Stimulated activated CD4-positive, alpha-beta T cell treated with anti-CD3 and anti-CD28 coated beads, TNF-alpha, amount 100 ng/mL, for 1 hour (primary cell): Measurements from ENCODE around the gene MORN3.
A peak's percentile ranks its signal among the peaks of the same experiment; 100 is the strongest.
"Not testable (repeated sequence)": the region's sequence is repeated elsewhere in the genome, so short reads cannot be mapped to it uniquely, and the experiment has no call there.

Source experiments
- DNase-seq, 3 donors: peaks; one replicate each; pipeline ENCODE4 v3.0.0-alpha.2; 2020; ENCODE audit warnings: low read depth in 3 of 3, low spot score in 1 of 3

The MORN3 gene

DNA sequence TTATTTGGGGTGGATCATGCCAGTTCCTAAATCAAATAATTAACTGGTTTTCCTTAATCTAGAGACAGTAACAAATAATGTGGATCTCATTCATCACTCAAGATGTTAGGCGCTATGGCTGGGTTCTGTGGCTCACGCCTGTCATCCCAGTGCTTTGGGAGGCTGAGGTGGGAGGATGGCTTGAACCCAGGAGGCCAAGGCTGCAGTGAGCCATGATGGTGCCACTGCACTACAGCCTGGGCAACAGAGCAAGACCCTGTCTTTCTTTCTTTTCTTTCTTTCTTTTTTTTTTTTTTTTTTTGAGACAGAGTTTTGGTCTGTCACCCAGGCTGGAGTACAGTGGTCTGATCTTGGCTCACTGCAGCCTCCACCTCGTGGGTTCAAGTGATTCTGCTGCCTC, 23.3 kb upstream of the MORN3 start:
- DNase-seq, result not testable (repeated sequence)

DNA sequence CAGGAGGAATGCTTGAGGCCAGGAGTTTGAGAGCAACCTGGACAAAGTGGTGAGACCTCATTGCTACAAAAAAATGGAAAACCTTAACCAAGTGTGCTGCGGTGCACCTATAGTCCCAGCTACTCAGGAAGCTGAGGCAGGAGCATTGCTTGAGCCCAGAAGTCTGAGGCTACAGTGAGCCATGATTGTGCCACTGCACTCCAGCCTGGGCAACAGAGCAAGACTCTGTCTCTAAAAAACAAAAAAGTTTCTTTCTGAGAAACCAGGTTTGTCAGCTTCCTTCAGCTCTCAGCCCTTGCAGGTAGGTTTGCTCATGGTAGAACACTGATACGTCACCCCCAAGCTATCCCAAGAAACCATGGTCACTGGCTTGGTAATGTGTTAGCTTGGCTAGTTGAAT, 20.0 kb upstream of the MORN3 start:
- DNase-seq, result no peak

GRCh38 chr12:121688966-121689365, 19.5 kb upstream of the MORN3 start:
- no peak for DNase-seq

DNA sequence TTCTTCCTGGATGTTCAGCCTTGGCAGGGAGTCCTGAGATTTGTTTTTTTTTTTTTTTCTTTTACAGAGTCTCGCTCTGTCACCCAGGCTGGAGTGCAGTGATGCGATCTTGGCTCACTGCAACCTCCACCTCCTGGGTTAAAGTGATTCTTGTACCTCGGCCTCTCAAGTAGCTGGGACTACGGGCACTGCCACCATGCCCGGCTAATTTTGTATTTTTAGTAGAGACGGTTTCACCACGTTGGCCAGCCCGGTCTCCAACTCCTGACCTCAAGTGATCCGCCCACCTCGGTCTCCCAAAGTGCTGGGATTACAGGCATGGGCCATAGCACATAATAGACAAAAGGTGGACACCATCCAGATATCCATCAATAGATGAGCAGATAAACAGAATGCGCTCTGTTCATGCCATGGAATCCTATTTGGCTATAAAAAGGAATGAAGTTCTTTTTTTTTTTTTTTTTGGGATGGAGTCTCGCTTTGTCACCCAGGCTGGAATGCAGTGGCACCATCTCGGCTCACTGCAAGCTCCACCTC, 10.3 kb upstream of the MORN3 start:
- DNase-seq, result not testable (repeated sequence)

GRCh38 chr12:121678716-121679300, 9.4 kb upstream of the MORN3 start:
- no peak for DNase-seq

DNA sequence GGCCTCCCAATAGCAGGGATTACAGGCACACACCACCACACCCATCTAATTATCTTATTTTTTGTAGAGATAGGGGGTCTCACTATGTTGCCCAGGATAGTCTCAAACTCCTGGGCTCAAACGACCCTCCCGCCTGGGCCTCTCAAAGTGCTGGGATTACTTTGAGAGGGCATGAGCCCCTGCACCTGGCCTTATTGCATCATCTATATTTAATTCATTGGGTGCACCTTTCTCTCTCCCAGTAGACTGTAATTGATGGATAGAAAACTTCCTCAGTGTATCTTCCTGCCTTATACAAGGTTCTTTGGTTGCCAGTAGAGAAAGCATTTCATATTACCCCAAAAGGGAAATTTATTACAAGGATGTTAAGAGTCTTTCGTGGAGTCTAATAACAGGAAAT, 8.9 kb upstream of the MORN3 start:
- DNase-seq, result no peak

GRCh38 chr12:121676190-121676589, 6.7 kb upstream of the MORN3 start:
- no peak for DNase-seq

DNA sequence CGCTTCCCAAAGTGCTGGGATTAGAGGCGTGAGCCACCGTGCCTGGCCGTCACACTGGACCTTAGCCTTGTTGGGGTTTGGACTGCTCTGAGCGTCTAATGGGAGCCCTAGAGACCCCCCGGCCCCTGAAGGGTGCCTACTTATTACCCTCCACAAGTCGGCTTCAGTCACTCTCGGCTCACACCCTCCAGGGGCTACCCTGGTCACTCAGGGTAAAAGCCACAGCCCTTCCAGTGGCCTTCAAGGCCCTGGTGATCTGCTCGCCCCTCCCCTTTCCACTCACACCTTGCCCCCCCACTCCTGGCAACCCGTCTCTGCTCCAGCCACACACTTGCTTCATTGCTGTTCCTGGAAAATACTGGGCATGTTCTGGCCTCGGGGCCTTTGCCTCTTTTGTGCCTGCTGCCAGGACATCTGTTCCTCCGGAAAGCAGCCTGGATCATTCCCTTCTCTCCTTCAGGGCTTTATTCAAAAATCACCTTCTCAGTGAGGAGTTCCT, 3.6 kb upstream of the MORN3 start:
- no peak for DNase-seq

- peak in 1 of 3 donors; percentile 40 for DNase-seq
These were observed 519 bp downstream of the MORN3 start for GRCh38 chr12:121668750-121669520.

- DNase-seq, result not testable (repeated sequence)
These were observed 2.6 kb downstream of the MORN3 start for GRCh38 chr12:121666829-121667228.

DNA sequence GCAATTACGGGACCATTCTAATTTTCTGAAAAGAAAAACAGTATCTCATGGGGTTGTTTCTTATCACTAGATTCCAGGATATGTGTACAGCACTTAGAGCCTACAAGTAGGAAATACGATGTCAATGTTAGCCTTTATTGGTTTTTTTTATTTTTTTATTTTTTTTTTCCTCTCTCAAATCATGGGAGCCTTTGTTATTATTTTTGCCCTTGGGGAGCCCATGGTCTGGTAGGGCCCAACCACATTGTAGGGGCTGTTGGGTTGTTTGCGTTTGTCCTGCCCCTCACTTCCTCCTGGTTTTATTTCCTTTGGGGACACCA, 5.9 kb downstream of the MORN3 start:
- DNase-seq, result no peak

- DNase-seq, result not testable (repeated sequence)
These were observed 7.9 kb downstream of the MORN3 start for GRCh38 chr12:121661353-121662105.

GRCh38 chr12:121657305-121658008, 12.0 kb downstream of the MORN3 start:
- no peak for DNase-seq

DNA sequence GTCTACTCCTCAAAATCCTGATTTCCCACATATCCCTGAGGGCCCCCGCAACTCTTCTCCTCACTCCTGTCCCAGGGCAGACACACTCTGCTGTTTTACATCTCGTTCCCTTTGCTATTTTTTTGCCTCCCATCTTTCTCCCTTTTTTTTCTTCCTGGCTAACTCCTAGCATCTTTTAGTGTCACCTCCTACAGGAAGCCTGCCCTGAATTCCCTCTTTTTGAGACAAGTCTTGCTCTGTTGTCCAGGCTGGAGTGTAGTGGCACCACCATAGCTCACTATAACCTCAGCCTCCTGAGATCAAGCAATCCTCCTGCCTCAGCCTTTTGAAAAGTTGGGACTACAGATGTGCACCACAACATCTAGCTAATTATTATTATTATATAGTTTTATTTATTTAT, 13.3 kb downstream of the MORN3 start:
- DNase-seq, result no peak

GRCh38 chr12:121653999-121654398, 15.5 kb downstream of the MORN3 start:
- DNase-seq, result no peak

DNA sequence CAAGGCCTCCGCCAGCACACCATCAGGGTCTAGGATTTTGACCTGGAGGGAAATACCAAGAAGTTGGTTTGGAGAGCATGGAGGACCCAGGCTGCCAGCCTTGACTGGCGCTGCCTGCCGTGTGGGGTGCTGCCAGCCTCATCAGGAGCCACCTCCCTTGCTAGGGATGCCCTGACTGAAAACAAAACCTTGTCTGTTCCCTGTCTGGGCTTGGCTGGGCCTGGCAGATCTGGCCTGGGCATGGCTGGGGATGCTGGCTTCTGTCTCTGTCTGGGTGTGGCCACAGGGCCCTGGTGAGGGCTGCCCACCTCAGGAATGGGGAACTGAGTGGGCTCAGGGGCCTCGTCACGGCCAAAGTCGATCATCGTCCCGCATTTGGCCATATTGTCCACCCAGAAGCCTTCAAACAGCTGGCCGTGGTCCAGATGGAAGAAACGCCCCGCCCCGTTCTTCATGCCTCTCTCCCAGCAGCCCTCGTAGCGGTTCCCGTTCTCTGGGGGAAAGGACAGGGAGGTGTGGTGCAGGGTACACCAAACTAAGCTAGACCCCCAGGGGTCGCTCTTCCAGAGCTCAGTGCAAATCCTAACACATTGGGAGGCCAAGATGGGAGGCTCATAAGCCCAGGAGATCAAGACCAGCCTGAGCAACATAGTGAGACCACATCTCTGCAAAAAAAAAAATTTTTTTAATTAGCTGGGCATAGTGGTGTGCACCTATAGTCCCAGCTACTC, 16.5 kb downstream of the MORN3 start:
- no peak for DNase-seq

GRCh38 chr12:121651320-121651719, 18.1 kb downstream of the MORN3 start:
- DNase-seq, result no peak

DNA sequence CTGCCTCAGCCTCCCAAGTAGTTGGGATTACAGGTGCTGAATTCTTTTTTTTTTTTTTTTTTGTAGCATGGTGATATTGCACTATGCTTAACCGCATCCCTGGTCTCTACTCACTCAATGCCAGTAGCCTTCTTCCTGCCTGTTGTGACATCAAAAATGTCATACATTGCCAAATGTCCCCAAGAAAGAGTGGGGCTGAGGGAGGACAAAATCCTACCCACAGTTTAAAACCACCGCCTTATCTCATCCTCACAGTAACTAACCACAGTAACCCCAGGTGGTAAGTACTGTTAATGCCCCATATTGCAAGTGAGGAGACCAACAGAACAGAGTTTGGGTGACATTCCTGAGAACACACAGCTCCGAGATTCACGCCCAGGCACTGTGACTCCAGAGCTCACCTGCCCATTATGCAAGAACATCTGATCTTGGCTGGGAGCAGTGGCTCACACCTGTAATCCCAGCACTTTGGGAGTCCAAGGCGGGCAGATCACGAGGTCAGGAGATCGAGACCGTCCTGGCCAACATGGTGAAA, 19.6 kb downstream of the MORN3 start:
- DNase-seq, result no peak

DNA sequence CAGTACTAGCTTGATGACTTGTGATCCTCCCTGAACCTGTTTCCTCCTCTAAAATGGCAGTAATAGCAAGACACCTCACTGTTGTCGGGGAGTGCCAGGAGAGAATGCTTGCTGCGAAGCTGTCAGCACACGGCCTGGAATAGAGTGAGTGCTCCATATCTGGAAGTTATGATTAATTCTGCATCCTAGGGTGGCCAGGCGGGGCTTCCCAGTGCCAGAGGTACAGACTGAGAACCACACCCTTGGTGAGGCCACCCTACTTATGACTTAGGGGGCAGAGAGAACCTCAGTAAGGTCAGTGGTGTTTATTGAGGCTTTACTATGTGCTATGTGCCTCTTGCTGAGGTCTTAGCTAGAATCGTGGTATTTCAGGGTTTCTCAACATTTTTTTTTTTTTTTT, 20.1 kb downstream of the MORN3 start:
- no peak for DNase-seq

DNA sequence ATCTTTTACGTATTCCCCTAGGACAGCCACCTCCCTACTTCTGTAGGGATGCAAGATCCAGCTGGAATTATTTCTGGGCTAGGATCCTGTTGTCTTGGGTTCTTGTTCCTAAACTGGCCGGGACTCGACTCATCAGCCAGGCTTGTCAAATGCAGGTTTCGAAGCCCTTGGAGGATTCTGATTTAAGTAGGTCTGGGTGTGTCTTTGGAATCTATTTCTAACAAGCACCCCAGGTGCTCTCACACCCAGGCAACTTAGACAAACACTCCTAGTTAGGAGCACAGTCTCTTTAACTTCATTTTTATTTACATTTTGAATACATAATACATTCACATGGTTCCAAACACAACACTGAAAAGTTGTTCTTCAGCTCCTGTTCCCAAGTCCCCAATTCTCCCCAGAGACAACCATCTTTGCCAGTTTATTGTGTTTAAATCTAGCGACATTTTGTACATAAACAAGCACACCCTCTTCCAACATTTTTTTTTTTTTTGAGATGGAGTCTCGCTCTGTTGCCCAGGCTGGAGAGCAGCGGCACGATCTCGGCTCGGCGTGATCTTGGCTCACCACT, 20.9 kb downstream of the MORN3 start:
- DNase-seq, result no peak
